ENCODE results near the gene DNASE2.

The DNASE2 gene

DNA sequence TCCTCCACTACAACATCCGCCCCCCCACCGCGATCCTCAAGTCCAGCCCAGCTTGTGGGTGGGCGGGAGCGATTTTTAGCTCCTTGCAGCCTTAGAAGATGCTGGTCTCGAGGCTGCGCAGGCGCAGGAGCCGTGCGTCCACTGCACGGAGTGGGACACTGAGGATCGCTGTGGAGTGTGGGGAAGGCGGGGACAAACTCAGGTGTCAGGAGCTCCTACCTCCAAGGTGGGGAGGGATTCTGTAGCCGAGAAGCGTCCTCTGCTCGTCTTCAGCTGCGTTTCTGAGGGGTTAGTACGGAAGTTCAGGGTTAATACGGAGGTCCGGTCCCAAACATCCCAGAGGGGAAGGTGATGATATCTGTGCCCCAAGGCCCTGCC lies 46.7 kb downstream of the DNASE2 start, which contains the start of gene RTBDN:
TSS of gene RTBDN (minus strand) at position 14 of the 378 bp plus-strand sequence. CDS start 4,600 bp downstream, outside the sequence.
- no peak for DNase-seq (ENCODE audit: low read depth)

DNA sequence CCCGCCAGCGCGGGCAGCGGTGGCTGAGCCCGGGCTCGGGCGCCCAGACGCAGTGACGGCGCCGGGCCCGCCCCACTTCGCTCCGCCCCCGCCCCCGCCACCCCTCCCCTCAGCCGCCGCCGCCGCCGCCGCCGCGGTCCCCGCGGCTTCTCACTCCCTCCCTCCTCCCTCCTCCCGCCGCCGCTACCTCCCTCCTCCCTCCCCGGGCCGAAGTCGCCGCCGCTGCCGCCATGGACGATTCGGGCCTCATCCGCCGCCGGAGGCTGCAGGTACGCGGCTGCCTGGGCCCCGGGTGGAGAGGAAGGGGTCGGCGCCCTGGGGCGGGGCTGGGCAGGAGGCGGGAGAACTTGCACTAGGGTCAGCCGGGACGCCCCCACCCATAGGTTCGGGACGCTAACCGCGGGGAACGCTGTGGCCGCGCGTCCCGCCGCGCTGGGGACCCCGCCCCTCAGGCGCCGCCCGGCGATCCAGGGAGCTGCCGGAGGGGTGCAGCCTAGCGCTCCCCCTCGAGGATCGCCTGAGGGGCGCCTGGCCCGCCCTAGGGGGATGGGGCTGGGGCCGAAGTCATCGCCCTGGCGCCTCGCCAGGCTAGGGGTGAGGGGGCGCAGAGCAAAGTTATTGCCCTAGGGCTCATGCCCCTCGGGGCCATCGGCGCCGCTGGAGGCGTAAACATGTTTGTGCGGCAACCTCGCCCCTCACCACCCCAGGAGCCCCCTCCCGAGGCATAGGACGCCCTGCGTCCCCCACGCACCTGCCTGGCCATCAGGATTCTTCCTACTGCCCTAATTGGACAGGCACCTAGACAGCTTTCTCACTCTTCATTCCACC lies 47.3 kb downstream of the DNASE2 start:
- no peak for DNase-seq (ENCODE audit: low read depth)

DNA sequence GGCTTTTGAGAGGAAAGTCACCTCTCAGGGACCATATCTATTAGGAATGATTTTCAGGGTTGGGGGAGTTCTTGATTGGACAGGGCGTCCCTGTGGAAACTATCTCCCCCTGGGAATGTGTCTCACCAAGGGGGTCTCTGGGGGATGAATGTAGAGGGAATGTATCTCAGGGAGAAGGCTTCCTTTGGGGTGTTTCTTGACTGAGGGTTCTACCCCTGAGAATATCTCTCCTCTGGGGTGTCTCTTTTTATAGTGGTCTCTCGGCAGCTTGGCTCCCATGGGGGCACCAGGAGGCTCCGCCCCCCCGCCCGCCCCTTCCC lies 47.9 kb downstream of the DNASE2 start:
- DNase-seq (ENCODE audit: low read depth), result no peak

DNA sequence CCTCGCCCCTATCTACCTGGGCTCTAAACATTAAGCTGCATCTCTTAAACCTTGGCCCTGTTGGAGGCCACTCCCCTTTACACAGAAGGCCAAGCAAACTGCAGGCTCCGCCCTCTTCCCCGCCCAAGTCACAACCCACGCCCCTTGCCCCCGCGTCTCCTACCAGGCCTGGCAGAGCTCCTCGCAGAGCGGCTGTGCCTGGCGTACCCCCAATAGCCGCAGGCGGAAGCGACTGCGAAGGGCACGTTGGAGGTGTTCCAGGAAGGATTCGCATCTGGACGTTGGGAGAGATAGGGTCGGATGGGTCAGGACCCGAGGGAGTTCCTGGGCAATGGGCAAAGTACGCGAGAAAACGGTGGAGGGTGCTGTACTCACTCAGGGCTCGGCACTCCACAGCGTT lies 52.8 kb downstream of the DNASE2 start:
- DNase-seq (ENCODE audit: low read depth), result no peak

DNA sequence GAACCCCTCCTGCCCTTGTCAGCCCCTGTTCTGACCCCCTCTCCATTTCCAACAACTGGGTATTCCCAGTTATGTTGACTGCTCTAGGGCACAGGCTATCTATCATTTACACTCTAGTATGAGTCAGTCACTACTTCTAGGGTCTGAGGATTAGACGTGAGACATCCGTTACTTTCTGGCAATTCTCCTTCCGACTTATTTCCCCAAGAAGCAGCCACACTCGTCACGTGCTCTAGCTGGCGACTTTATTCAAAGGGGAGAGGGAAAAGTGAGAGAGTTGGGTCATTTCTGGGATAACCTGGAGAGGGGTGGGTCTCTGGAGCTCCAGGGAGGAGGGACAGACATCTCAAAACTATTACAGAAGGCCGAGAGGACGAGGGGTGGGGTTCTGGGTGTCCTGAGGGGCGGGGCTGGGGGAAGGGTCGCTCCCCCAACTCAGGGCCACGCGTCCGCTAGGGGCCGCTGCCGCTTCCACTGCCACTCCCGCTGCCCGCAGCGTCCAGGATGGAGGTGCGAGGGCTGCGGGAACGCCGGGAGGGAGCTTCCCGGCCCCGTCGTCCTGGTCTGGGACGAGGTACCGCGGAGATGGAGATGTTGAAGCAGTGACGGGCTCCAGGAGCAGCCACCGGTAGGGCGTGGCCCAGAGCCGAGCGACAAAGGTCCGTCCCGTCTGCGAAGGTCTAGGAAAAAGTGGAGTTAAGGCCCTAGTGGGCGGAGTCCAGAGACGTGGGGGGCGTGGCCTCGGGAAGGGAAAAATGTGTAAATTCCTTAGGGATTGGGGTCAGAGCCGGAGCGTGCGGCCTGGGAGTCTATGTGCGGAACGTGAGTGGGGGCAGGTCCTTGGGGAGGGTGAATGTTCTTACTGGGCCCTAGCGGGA lies 55.8 kb downstream of the DNASE2 start:
- no peak for DNase-seq (ENCODE audit: low read depth)

Data from stimulated activated CD8-positive, alpha-beta memory T cell treated with anti-CD3 and anti-CD28 coated beads, Interleukin-15, amount 100 ng/mL, for 24 hours (primary cell).